GM19397 (cell line): ENCODE data around the gene ATP1A3.
A peak's percentile ranks its signal among the peaks of the same experiment; 100 is the strongest.

Experiments
- ATAC-seq: cut with Tn5 transposase; IDR thresholded peaks from one replicate; pipeline ENCODE4 v1.9.1; 2021; ENCODE audit warnings: mild to moderate bottlenecking, moderate library complexity; ENCODE audit not compliant: unreplicated experiment

Gene ATP1A3

GRCh38 chr19:41988947-41989346, 5.1 kb downstream of the ATP1A3 start:
- ATAC-seq = no peak

- no peak for ATAC-seq
Observed at GRCh38 chr19:41987141-41987860, 6.7 kb downstream of the ATP1A3 start.

- no peak for ATAC-seq
Observed at GRCh38 chr19:41984961-41985360, 9.1 kb downstream of the ATP1A3 start.

- no peak for ATAC-seq
Observed at GRCh38 chr19:41981724-41982123, 12.3 kb downstream of the ATP1A3 start.

- ATAC-seq = no peak
Observed at GRCh38 chr19:41978470-41978869, 15.6 kb downstream of the ATP1A3 start.

- ATAC-seq = no peak
Observed at GRCh38 chr19:41977916-41978315, 16.1 kb downstream of the ATP1A3 start.

GRCh38 chr19:41974652-41975051, 19.4 kb downstream of the ATP1A3 start:
- no peak for ATAC-seq

- ATAC-seq = no peak
Observed at GRCh38 chr19:41971363-41971762, 22.7 kb downstream of the ATP1A3 start.

- no peak for ATAC-seq
Observed at GRCh38 chr19:41969772-41970458, 24.1 kb downstream of the ATP1A3 start.

GRCh38 chr19:41968751-41969595, 25.1 kb downstream of the ATP1A3 start:
- ATAC-seq = no peak

- ATAC-seq = no peak
Observed at GRCh38 chr19:41967054-41967783, 26.8 kb downstream of the ATP1A3 start.

- ATAC-seq = no peak
Observed at GRCh38 chr19:41965106-41965505, 28.9 kb downstream of the ATP1A3 start.

- no peak for ATAC-seq
Observed at GRCh38 chr19:41960973-41961372, 33.1 kb downstream of the ATP1A3 start.

GRCh38 chr19:41959056-41960053, 34.7 kb downstream of the ATP1A3 start, which contains the start of gene RABAC1:
Gene RABAC1, minus strand, starts transcription at chr19:41959321. Its CDS starts 29 bp downstream, at chr19:41959292.
- ATAC-seq = peak; percentile 87

- ATAC-seq = peak; percentile 53
Observed at GRCh38 chr19:41958367-41959055, 35.5 kb downstream of the ATP1A3 start.

- no peak for ATAC-seq
Observed at GRCh38 chr19:41957838-41958366, 36.1 kb downstream of the ATP1A3 start.

- ATAC-seq = no peak
Observed at GRCh38 chr19:41957161-41957837, 36.7 kb downstream of the ATP1A3 start.

- no peak for ATAC-seq
Observed at GRCh38 chr19:41956621-41957020, 37.4 kb downstream of the ATP1A3 start.
